Pons (tissue), 1 donor: ENCODE data around the gene DEDD2.
"Not testable (repeated sequence)": the region's sequence is repeated elsewhere in the genome, so short reads cannot be mapped to it uniquely, and the experiment has no call there.

ENCODE experiments used
- DNase-seq: peaks from one replicate; pipeline ENCODE4 v3.0.0-alpha.2; 2016; ENCODE audit warnings: low spot score

Gene DEDD2

GRCh38 chr19:42217520-42218437 is at the start of gene DEDD2:
Gene DEDD2 (minus strand): TSS chr19:42217677. CDS start chr19:42217007, 670 bp downstream.
- peak; percentile 95 for DNase-seq

GRCh38 chr19:42266928-42267603 is 49.6 kb upstream of the DEDD2 start:
- DNase-seq, result not testable (repeated sequence)

GRCh38 chr19:42266105-42266504 is 48.6 kb upstream of the DEDD2 start:
- not testable (repeated sequence) for DNase-seq

GRCh38 chr19:42261763-42262162 is 44.3 kb upstream of the DEDD2 start:
- no peak for DNase-seq

- DNase-seq, result not testable (repeated sequence)
Observed at GRCh38 chr19:42257842-42258241, 40.4 kb upstream of the DEDD2 start.

GRCh38 chr19:42255766-42256745 is 38.6 kb upstream of the DEDD2 start:
- DNase-seq, result peak; percentile 66

GRCh38 chr19:42254850-42255765 is 37.6 kb upstream of the DEDD2 start, which contains the start of gene ERF:
Gene ERF (minus strand): TSS chr19:42255128. CDS start chr19:42254999, 129 bp downstream.
- peak; percentile 86 for DNase-seq

- peak; percentile 82 for DNase-seq
Observed at GRCh38 chr19:42254089-42254849, 36.8 kb upstream of the DEDD2 start.

GRCh38 chr19:42253245-42254088 is 36.0 kb upstream of the DEDD2 start:
- peak; percentile 29 for DNase-seq

- DNase-seq, result peak; percentile 92
Observed at GRCh38 chr19:42252365-42253244, 35.1 kb upstream of the DEDD2 start.

GRCh38 chr19:42251572-42252358 is 34.3 kb upstream of the DEDD2 start:
- DNase-seq, result peak; percentile 22

GRCh38 chr19:42250666-42251531 is 33.4 kb upstream of the DEDD2 start:
- DNase-seq, result peak; percentile 66

- no peak for DNase-seq
Observed at GRCh38 chr19:42250183-42250665, 32.7 kb upstream of the DEDD2 start.

GRCh38 chr19:42249769-42250168 is 32.3 kb upstream of the DEDD2 start:
- no peak for DNase-seq

GRCh38 chr19:42249149-42249750 is 31.8 kb upstream of the DEDD2 start:
- no peak for DNase-seq
